ENCODE data around the gene BBS5. TPM values are rescaled to one million over a fixed set of nuclear protein-coding genes. Genes with fewer than 3 reads are reported as not detected.
"Not testable (repeated sequence)": the region's sequence is repeated elsewhere in the genome, so short reads cannot be mapped to it uniquely, and the experiment has no call there.

Gene BBS5
- total RNA-seq, 1 experiment from 2014 or later = 0.28 TPM

GRCh38 chr2:169486487-169486886 is 7.2 kb downstream of the BBS5 start:
- DNase-seq (ENCODE audit: low spot score) = no peak

GRCh38 chr2:169490834-169491233 is 11.5 kb downstream of the BBS5 start:
- no peak for DNase-seq (ENCODE audit: low spot score)

GRCh38 chr2:169491378-169491777 is 12.1 kb downstream of the BBS5 start:
- no peak for DNase-seq (ENCODE audit: low spot score)

GRCh38 chr2:169493360-169493759 is 14.1 kb downstream of the BBS5 start:
- no peak for DNase-seq (ENCODE audit: low spot score)

GRCh38 chr2:169495310-169495928 is 16.1 kb downstream of the BBS5 start:
- no peak for DNase-seq (ENCODE audit: low spot score)

GRCh38 chr2:169504651-169505050 is 25.4 kb downstream of the BBS5 start:
- no peak for DNase-seq (ENCODE audit: low spot score)

- DNase-seq (ENCODE audit: low spot score) = peak; percentile 64
Measured at GRCh38 chr2:169507698-169508097, 28.4 kb downstream of the BBS5 start.

GRCh38 chr2:169509298-169509885 is 30.1 kb downstream of the BBS5 start, which contains the start of gene KLHL41:
KLHL41 (plus strand) TSS chr2:169509702; CDS start chr2:169509779, 77 bp downstream.
- DNase-seq (ENCODE audit: low spot score) = no peak

- DNase-seq (ENCODE audit: low spot score) = no peak
Measured at GRCh38 chr2:169509955-169510354, 30.7 kb downstream of the BBS5 start.

GRCh38 chr2:169510496-169510895 is 31.2 kb downstream of the BBS5 start:
- DNase-seq (ENCODE audit: low spot score) = peak; percentile 2

- DNase-seq (ENCODE audit: low spot score) = no peak
Measured at GRCh38 chr2:169511818-169512217, 32.5 kb downstream of the BBS5 start.

- DNase-seq (ENCODE audit: low spot score) = no peak
Measured at GRCh38 chr2:169512525-169512924, 33.2 kb downstream of the BBS5 start.

GRCh38 chr2:169513094-169513493 is 33.8 kb downstream of the BBS5 start:
- no peak for DNase-seq (ENCODE audit: low spot score)

GRCh38 chr2:169513926-169514325 is 34.6 kb downstream of the BBS5 start:
- DNase-seq (ENCODE audit: low spot score) = no peak

- not testable (repeated sequence) for DNase-seq (ENCODE audit: low spot score)
Measured at GRCh38 chr2:169514758-169515157, 35.5 kb downstream of the BBS5 start.

- not testable (repeated sequence) for DNase-seq (ENCODE audit: low spot score)
Measured at GRCh38 chr2:169516488-169516995, 37.2 kb downstream of the BBS5 start.

- DNase-seq (ENCODE audit: low spot score) = no peak
Measured at GRCh38 chr2:169520896-169521295, 41.6 kb downstream of the BBS5 start.

- no peak for DNase-seq (ENCODE audit: low spot score)
Measured at GRCh38 chr2:169523681-169524080, 44.4 kb downstream of the BBS5 start.

- no peak for DNase-seq (ENCODE audit: low spot score)
Measured at GRCh38 chr2:169525434-169525833, 46.1 kb downstream of the BBS5 start.

GRCh38 chr2:169526451-169526850 is 47.2 kb downstream of the BBS5 start:
- DNase-seq (ENCODE audit: low spot score) = no peak

GRCh38 chr2:169528271-169528701 is 49.0 kb downstream of the BBS5 start:
- DNase-seq (ENCODE audit: low spot score) = peak; percentile 85

- not testable (repeated sequence) for DNase-seq (ENCODE audit: low spot score)
Measured at GRCh38 chr2:169539460-169539859, 60.2 kb downstream of the BBS5 start.

GRCh38 chr2:169540146-169540545 is 60.9 kb downstream of the BBS5 start:
- no peak for DNase-seq (ENCODE audit: low spot score)

All from HT-29 (cell line).